Lower leg skin (tissue), 3 donors: ENCODE measurements around the gene RAB41.

Source experiments
- POLR2A ChIP-seq, 2 donors: fragments of 450-650 bp; IDR thresholded peaks; one replicate each; pipeline ENCODE4 v1.6.1; 2016 to 2017; ENCODE audit warnings: antibody characterized with exemption in 2 of 2, mild to moderate bottlenecking in 1 of 2, moderate library complexity in 1 of 2
- TF ChIP-seq, protein P1 (sequence below), 3 donors: fragments of 450-650 bp; IDR thresholded peaks; one replicate each; pipeline ENCODE4 v1.5.1; 2016; ENCODE audit warnings: antibody characterized with exemption in 3 of 3, mild to moderate bottlenecking in 3 of 3, moderate library complexity in 2 of 3

- TF ChIP-seq, protein P1, sequence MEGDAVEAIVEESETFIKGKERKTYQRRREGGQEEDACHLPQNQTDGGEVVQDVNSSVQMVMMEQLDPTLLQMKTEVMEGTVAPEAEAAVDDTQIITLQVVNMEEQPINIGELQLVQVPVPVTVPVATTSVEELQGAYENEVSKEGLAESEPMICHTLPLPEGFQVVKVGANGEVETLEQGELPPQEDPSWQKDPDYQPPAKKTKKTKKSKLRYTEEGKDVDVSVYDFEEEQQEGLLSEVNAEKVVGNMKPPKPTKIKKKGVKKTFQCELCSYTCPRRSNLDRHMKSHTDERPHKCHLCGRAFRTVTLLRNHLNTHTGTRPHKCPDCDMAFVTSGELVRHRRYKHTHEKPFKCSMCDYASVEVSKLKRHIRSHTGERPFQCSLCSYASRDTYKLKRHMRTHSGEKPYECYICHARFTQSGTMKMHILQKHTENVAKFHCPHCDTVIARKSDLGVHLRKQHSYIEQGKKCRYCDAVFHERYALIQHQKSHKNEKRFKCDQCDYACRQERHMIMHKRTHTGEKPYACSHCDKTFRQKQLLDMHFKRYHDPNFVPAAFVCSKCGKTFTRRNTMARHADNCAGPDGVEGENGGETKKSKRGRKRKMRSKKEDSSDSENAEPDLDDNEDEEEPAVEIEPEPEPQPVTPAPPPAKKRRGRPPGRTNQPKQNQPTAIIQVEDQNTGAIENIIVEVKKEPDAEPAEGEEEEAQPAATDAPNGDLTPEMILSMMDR (IDR thresholded peaks at IDR 0.05), result no peak
- no peak for TF ChIP-seq POLR2A (IDR thresholded peaks at IDR 0.05)
Observed at GRCh38 chrX:70257423-70258288, 24.3 kb upstream of the RAB41 start.
